ENCODE results near the gene FAM47C.
"Not testable (repeated sequence)": the region's sequence is repeated elsewhere in the genome, so short reads cannot be mapped to it uniquely, and the experiment has no call there.

GRCh38 chrX:36985416-36986209 lies 22.6 kb upstream of the FAM47C start:
- TF ChIP-seq CTCF (conservative IDR thresholded peaks at IDR 0.05); ZFX (IDR thresholded peaks at IDR 0.05): not testable (repeated sequence)

Measured in C4-2B (cell line).